GM12878 (cell line): Measurements from ENCODE around the gene CYP26C1. TPM values are rescaled to one million over a fixed set of nuclear protein-coding genes. Genes with fewer than 3 reads are reported as not detected.

Experiments used
- ATF7 ChIP-seq: fragments of 450-650 bp; IDR thresholded peaks from 2 replicates; pipeline ENCODE4 v1.6.1; 2016; ENCODE audit warnings: low read depth, mild to moderate bottlenecking
- BCL11A ChIP-seq: IDR thresholded peaks from 2 replicates; pipeline ENCODE4 v1.6.1; 2011; ENCODE audit warnings: low read depth, low read length
- CHD1 ChIP-seq: IDR thresholded peaks from 2 replicates; pipeline ENCODE4 v1.6.1; 2012; ENCODE audit warnings: low read depth, low read length, improper control_type of control experiment
- EZH2 ChIP-seq: IDR thresholded peaks from 2 replicates; pipeline ENCODE4 v1.6.1; 2012; ENCODE audit warnings: low read depth, mild to moderate bottlenecking, control low read depth, inconsistent platforms, low read length, borderline replicate concordance; ENCODE audit not compliant: control insufficient read depth
- MEF2B ChIP-seq: fragments of 450-650 bp; IDR thresholded peaks from 2 replicates; pipeline ENCODE4 v1.6.1; 2018; ENCODE audit warnings: mild to moderate bottlenecking, moderate library complexity; ENCODE audit not compliant: partially characterized antibody, poor library complexity, severe bottlenecking
- NFIC ChIP-seq: IDR thresholded peaks from 2 replicates; pipeline ENCODE4 v1.6.1; 2012; ENCODE audit warnings: low read depth, mild to moderate bottlenecking, inconsistent platforms, low read length, moderate library complexity
- PAX5 ChIP-seq: IDR thresholded peaks from 2 replicates; pipeline ENCODE4 v1.6.1; 2011; ENCODE audit warnings: low read depth, low read length, borderline replicate concordance
- RELB ChIP-seq: fragments of 450-650 bp; IDR thresholded peaks from 2 replicates; pipeline ENCODE4 v1.6.1; 2017; ENCODE audit warnings: low read depth, mild to moderate bottlenecking, moderate library complexity
- SKIL ChIP-seq: fragments of 450-650 bp; IDR thresholded peaks from 2 replicates; pipeline ENCODE4 v1.6.1; 2017; ENCODE audit warnings: mild to moderate bottlenecking, low read depth, inconsistent platforms; ENCODE audit not compliant: poor library complexity, severe bottlenecking
- SMAD1 ChIP-seq: fragments of 450-650 bp; IDR thresholded peaks from 2 replicates; pipeline ENCODE4 v1.6.1; 2018; ENCODE audit warnings: mild to moderate bottlenecking, low read depth; ENCODE audit not compliant: partially characterized antibody
- SUPT20H ChIP-seq: IDR thresholded peaks from 2 replicates; pipeline ENCODE4 v1.6.1; 2011; ENCODE audit warnings: low read depth, mild to moderate bottlenecking, low read length, moderate library complexity, borderline replicate concordance; ENCODE audit not compliant: control insufficient read depth
- TBL1XR1 ChIP-seq: IDR thresholded peaks from 2 replicates; pipeline ENCODE4 v1.6.1; 2012; ENCODE audit warnings: low read depth, low read length, improper control_type of control experiment
- ZBTB33 ChIP-seq: fragments of 450-650 bp; IDR thresholded peaks from 2 replicates; pipeline ENCODE4 v1.6.1; 2017; ENCODE audit warnings: mild to moderate bottlenecking
- polyA plus RNA-seq, 11 experiments: library from polyadenylated mRNA; depleted of rRNA in 4 of 11; unstranded in 6 of 11; stranded (reverse) in 5 of 11; fragments of >200 nt; fragmentation: Nextera tagmentation in 4 of 11; fragmentation: Illumina TruSeq in 1 of 11; extraction: Ambion mirVana in 4 of 11; extraction: Trizol in 1 of 11; gene quantifications; 1 replicate in 1 of 11; 2 replicates in 10 of 11; pipeline versions ENCODE4 v1.2.1 to v1.2.3, GENCODE V29; 2011 to 2016; ENCODE audit warnings: inconsistent platforms in 2 of 11, missing spikeins in 2 of 11, low read depth in 1 of 11
- total RNA-seq, 4 experiments: library from RNA; depleted of rRNA in 3 of 4; stranded (reverse); fragments of >200 nt in 3 of 4; fragmentation: Illumina TruSeq in 1 of 4; extraction: Trizol in 1 of 4; gene quantifications; 2 replicates each; pipeline versions ENCODE4 v1.2.1 to v1.2.3, GENCODE V29; 2013 to 2021
- TF ChIP-seq, protein P1 (sequence below): fragments of 450-650 bp; IDR thresholded peaks from 2 replicates; pipeline ENCODE4 v1.6.1; 2016; ENCODE audit warnings: mild to moderate bottlenecking
- TF ChIP-seq, protein P2 (sequence below): IDR thresholded peaks from 2 replicates; pipeline ENCODE4 v1.6.1; 2012; ENCODE audit warnings: low read depth, low read length, improper control_type of control experiment
- TF ChIP-seq, protein P3 (sequence below): fragments of 450-650 bp; IDR thresholded peaks from 2 replicates; pipeline ENCODE4 v1.6.1; 2017; ENCODE audit warnings: mild to moderate bottlenecking, moderate library complexity

Gene CYP26C1
- total and polyA plus RNA-seq, 10 of the 15 experiments (the other 5 are each of a cell fraction or from before 2014, with no cell fraction given) = under 0.01 to 0.08 TPM; not detected in 8

DNA sequence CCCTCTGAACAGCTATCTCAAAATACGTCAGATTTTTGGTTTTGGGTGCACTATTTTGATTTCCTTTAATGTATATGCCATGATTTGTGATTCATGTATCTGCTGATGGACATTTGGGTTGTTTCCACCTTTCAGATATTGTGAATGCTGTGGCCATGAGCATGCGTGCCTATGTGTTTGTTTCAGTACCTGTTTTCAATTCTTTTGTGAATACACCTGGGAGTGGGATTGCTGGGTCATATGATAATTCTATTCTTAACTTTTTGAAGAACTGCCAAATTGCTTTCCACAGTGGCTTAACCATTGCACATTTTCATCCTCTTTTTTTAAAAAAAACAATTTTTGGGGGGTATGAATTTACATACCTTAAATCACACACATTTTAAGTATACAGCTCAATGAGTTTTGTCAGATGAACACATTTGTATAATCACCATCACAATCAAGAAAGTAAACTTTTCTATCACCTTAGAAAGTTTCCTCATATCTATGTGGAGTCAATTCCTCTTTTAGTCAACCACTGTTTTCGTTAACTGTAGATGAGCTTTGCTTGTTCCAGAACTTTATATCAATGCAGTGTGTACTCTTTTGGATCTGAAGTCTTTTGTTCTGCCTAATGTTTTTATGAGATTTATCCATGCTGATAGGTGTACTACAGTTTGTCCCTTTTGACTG, 50.0 kb downstream of the CYP26C1 start (continued):
- TF ChIP-seq ZBTB33 (no peak), NFIC (peak; percentile 93), SKIL (peak; percentile 45), SUPT20H (no peak), BCL11A (peak; percentile 90), PAX5 (peak; percentile 83), MEF2B (peak; percentile 86), RELB (peak; percentile 80), TBL1XR1 (peak; percentile 72), ATF7 (peak; percentile 41; the same call in 1 of the 2 replicates), CHD1 (no peak), SMAD1 (peak; percentile 49), EZH2 (no peak)
- TF ChIP-seq, protein P1, sequence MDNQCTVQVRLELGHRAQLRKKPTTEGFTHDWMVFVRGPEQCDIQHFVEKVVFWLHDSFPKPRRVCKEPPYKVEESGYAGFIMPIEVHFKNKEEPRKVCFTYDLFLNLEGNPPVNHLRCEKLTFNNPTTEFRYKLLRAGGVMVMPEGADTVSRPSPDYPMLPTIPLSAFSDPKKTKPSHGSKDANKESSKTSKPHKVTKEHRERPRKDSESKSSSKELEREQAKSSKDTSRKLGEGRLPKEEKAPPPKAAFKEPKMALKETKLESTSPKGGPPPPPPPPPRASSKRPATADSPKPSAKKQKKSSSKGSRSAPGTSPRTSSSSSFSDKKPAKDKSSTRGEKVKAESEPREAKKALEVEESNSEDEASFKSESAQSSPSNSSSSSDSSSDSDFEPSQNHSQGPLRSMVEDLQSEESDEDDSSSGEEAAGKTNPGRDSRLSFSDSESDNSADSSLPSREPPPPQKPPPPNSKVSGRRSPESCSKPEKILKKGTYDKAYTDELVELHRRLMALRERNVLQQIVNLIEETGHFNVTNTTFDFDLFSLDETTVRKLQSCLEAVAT = peak; percentile 19; the same call in 1 of the 2 replicates
- TF ChIP-seq, protein P2, sequence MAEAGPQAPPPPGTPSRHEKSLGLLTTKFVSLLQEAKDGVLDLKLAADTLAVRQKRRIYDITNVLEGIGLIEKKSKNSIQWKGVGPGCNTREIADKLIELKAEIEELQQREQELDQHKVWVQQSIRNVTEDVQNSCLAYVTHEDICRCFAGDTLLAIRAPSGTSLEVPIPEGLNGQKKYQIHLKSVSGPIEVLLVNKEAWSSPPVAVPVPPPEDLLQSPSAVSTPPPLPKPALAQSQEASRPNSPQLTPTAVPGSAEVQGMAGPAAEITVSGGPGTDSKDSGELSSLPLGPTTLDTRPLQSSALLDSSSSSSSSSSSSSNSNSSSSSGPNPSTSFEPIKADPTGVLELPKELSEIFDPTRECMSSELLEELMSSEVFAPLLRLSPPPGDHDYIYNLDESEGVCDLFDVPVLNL = no peak
- TF ChIP-seq, protein P3, sequence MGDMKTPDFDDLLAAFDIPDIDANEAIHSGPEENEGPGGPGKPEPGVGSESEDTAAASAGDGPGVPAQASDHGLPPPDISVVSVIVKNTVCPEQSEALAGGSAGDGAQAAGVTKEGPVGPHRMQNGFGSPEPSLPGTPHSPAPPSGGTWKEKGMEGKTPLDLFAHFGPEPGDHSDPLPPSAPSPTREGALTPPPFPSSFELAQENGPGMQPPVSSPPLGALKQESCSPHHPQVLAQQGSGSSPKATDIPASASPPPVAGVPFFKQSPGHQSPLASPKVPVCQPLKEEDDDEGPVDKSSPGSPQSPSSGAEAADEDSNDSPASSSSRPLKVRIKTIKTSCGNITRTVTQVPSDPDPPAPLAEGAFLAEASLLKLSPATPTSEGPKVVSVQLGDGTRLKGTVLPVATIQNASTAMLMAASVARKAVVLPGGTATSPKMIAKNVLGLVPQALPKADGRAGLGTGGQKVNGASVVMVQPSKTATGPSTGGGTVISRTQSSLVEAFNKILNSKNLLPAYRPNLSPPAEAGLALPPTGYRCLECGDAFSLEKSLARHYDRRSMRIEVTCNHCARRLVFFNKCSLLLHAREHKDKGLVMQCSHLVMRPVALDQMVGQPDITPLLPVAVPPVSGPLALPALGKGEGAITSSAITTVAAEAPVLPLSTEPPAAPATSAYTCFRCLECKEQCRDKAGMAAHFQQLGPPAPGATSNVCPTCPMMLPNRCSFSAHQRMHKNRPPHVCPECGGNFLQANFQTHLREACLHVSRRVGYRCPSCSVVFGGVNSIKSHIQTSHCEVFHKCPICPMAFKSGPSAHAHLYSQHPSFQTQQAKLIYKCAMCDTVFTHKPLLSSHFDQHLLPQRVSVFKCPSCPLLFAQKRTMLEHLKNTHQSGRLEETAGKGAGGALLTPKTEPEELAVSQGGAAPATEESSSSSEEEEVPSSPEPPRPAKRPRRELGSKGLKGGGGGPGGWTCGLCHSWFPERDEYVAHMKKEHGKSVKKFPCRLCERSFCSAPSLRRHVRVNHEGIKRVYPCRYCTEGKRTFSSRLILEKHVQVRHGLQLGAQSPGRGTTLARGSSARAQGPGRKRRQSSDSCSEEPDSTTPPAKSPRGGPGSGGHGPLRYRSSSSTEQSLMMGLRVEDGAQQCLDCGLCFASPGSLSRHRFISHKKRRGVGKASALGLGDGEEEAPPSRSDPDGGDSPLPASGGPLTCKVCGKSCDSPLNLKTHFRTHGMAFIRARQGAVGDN = 0 out of 2 replicates have a peak, but pooled peaks have one; percentile 13
